HG03060 (cell line): ENCODE data around the gene STXBP1.
A peak's percentile ranks its signal among the peaks of the same experiment; 100 is the strongest.

Experiments used
- ATAC-seq: cut with Tn5 transposase; IDR thresholded peaks from one replicate; pipeline ENCODE4 v1.9.1; 2021; ENCODE audit warnings: low read depth, moderate number of reproducible peaks; ENCODE audit not compliant: unreplicated experiment

The STXBP1 gene

DNA sequence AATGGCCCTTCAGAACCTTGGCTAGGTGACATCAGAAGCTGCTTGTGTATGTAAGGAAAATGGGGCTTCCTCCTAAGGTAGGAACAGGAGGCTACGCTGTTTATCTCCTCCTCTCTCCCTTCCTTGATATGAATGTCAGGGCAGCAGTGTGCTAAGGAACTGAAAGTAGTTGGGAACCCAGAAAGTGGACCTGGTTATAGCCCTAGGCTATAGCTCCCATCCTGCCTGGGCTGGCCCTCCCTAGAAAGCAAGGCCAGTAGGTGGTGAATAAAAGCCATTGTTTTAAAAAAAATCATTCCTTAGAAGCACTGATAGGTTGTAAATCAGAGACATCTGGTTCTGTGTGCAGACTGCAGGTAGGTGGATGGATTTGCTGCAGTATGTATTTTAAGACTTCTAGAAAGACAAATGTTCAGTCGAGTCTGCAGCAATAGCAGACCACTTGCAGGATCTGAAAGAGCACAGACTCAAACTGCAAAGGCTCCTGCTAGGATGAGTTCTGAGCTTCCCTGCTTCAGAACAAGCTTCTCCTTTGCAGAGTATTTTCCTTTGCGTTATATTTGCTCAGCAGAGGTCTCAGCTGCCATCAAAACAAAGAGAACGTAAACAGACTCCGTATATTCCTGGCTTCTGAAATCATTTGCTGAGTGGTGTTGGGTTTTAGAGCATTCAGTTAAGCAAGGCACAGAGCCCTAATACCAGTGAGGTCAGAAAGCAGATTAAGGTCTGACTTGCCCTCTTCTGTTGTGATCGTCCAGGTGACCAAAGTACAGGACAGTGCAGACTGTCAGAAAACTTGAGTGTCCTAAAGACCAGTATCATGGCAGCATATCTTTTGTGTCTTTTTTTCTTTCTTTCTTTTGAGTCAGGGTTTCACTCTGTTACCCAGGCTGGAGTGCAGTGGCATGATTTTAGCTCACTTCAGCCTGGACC is 74.7 kb downstream of the STXBP1 start:
- no peak for ATAC-seq

DNA sequence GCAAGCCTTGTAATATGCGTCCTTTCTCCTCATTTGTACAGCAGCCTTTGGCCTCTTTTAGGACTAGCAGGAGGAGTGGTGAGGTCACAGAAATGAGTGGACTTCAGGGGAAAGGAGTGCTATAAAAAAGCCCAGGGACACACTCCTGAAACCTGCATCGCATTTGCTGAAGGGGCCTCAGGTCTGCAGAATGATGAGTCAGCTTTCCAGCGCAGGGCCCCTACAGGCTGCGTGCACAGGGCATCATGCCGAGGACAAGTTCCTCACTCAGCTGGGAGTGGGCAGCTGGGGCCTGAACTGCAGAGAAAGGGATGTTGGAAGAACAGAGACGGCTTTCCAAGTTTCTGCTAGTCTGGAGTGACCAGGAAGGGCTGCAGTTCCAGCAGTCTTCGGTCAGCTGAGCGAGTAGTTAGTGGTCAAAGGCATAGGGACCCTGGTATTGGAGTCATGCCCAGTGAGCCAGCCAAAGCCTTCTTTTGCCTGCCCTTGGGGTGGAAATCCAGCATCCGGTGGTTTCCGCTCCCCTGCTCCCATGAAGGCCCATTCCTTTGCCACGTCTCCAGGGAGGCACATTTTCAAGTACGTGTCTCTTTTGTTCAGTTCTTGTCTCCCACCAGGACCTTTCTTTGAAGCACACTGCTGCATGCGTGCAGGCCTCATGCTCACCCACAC is 77.4 kb downstream of the STXBP1 start:
- ATAC-seq, result no peak

DNA sequence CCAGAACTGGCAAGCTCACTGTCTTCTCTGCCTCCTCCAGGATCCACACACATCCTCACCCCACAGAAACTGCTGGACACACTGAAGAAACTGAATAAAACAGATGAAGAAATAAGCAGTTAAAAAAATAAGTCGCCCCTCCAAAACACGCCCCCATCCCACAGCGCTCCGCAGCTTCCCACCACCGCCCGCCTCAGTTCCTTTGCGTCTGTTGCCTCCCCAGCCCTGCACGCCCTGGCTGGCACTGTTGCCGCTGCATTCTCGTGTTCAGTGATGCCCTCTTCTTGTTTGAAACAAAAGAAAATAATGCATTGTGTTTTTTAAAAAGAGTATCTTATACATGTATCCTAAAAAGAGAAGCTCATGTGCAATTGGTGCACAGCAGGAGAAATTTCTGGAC is 78.7 kb downstream of the STXBP1 start:
- ATAC-seq, result no peak

DNA sequence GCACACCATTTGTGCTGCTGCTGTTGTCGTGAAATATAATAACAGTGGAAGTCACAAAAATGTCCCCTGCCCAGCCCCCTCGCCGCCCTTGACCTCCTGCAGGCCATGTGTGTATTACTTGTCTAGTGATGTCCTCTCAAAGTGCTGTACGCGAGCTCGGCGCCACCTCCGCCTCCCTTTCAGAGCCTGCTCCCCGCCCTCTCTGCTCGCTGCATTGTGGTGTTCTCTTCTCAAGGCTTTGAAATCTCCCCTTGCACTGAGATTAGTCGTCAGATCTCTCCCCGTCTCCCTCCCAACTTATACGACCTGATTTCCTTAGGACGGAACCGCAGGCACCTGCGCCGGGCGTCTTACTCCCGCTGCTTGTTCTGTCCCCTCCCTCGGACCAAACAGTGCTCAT is 80.0 kb downstream of the STXBP1 start:
- no peak for ATAC-seq

DNA sequence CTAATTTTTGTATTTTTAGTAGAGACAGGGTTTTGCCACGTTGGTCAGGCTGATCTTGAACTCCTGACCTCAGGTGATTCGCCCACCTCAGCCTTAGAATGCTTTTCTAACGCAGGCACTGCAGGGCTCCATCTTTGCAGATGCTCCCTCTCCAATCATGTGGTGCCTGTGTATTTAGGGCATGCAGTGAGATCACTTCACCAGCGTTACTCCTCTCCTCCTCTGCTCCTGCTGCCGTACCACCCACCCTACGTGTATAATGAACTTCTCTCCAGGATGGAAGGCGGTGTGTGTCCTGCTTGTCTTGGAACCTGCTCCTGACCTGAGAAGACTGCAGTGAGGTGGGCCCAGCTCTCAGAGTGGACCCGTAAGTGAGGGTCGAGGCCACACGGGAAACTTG is 81.1 kb downstream of the STXBP1 start:
- ATAC-seq, result no peak

DNA sequence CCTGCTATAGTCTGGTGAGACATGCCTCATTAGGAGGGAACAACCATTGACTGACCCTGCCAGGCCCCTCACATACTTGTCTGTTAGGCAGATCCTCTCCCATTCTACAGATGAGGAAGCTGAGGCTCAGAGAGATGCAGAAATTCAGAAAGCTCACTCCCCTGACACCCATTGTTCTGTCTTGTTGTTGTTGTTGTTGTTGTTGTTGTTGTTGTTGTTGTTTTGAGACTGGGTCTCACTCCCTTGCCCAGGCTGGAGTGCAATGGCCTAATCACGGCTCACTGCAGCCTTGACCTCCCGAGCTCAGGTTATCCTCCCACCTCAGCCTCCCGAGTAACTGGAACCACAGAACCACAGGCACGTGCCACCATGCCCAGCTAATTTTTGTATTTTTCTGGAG is 81.6 kb downstream of the STXBP1 start:
- ATAC-seq, result no peak

DNA sequence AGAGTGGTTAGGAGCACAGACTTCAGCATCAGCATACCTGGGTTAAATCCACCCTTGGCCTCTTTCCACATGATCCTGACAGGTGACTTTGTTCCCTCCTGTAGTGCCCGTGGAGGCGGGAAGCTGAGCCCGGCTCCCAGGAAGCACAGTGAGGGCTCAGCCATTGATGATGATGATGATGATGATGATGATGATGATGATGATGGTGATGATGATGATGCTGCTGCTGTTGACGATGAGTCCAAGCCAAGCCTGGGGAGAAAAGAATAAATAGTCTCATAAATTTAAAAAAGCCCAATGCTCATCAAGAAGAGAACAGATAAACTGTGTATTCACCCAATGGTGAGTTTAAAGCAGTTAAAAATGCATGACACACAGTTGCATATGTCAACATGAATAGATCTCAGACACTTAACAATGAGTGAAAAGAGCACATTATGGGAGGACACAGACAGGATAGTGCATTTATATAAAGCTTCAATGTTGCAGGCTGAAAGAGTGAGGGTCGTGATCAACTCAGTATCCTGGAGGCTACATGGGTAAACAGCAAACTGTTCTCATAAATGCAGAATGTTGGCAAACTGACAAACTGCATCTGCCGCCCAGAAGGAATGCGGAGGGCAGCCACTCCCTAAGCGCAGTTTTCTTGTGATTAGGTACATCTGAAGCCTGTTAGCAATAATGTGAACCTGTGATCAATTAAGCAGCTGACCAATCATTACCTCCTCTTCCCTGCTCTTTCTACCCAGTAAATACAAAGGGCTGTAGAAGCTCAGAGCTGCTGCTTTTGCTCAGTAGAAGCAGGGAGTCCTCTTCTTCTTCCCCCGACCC is 83.0 kb downstream of the STXBP1 start:
- ATAC-seq, result no peak

DNA sequence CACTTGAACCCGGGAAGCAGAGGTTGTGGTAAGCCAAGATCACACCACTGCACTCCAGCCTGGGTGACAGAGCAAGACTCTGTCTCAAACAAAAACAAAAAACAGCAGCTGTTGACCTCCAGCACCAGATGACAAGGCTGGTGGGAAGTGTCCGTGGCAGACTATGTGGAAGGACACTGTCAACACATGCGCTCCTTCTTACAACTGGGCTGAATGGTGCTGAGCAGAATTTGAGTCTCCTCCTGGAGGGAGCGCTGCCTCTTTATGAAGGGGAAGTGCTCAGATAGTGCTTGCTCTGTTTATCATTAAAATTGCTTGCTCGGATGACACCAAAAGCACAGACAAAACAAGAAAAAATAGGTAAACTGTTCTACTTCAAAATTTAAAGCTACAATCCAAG is 85.5 kb downstream of the STXBP1 start:
- ATAC-seq, result no peak

DNA sequence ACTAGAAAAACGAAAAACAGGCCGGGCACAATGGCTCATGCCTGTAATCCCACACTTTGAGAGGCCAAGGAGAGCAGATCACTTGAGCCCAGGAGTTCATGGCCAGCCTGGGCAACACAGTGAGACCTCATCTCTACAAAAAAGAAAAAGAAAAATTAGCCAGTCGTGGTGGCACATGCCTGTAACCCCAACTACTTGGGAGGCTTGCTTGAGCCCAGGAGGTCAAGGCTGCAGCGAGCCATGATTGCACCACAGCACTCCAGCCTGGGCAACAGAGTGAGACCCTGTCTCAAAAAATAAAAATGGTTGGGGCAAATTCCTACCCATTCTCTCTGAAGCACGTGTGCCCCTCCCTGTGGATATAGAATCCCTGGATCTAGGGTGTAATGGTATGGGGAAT is 86.3 kb downstream of the STXBP1 start:
- ATAC-seq, result no peak

DNA sequence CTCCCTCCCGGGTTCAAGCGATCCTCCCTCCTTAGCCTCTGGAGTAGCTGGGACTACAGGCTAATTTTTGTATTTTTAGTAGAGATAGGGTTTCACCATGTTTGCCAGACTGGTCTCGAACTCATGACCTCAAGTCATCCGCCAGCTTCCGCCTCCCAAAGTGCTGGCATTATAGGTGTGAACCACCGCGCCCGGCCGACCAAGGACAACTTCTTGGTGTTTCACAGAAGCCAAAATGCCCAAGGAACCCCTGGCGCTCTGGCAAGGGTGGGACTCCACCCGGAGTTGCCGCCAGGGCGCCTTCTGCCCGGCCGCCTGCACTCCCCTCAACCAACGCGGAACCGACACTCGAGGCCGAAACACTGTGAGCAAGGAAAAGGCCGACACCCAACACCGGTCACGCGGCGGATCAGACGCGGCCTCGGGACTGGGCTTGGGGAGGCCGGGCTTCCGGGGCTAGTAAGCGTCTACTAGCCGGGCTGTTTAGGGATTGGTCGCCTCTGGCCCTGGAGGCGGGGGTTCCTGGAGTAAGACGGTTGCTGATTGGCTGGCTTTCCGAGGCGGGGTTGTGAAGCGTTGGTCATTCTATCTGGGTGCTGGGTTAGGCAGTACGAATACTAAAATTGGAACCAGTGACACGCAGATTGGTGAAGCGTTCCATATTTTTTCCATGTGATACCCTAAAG is 87.1 kb downstream of the STXBP1 start:
- ATAC-seq, result peak; percentile 76

DNA sequence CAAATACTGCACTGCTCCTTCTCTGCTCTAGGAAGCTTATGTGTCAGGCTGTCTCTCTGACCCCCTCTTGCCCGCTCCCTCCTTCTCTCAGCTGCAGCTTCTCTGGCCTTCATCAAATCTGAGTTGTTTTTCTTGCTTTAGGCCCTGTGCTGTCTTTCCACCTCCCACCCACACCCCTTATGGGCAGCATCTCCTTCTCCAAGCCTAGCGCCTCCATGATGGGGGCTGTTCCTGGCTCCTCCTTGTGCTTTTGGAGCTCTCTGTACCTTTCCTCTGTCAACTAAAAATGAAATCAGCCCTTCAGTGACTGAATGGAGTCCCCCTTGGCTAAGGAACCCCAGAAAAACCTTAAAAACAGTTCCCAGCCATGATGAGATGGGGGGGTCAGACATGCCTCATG is 88.1 kb downstream of the STXBP1 start:
- ATAC-seq, result no peak

DNA sequence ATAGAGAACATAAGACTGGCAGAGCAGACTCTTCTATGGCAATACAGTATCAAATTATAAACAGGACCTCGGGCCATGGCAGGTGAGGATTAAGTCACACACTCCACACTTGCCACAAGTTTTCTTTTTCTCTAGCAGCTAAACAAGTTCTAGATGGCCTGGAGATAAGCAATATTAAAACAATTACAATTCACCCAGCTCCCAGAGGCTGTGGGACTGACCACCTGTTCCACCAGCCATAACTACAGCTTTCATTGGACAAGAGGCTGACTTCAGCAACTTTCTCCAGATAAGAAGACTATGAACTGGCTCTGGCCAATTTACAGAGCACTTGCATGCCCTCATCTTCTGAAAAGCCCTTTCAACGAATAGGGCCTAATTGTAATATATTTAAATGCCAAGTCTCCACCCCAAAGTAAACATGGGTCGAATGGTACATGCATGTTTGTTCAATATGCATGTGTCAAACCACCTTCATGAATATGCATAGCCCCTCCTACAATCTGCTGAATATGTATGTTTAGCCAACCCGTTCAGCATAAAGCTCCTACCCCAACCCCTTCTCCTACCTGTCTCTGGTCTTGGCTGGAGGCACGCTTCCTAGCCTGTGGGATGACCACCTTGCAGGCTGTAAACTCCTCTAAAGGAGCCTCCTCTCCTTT is 88.6 kb downstream of the STXBP1 start:
- ATAC-seq, result no peak

DNA sequence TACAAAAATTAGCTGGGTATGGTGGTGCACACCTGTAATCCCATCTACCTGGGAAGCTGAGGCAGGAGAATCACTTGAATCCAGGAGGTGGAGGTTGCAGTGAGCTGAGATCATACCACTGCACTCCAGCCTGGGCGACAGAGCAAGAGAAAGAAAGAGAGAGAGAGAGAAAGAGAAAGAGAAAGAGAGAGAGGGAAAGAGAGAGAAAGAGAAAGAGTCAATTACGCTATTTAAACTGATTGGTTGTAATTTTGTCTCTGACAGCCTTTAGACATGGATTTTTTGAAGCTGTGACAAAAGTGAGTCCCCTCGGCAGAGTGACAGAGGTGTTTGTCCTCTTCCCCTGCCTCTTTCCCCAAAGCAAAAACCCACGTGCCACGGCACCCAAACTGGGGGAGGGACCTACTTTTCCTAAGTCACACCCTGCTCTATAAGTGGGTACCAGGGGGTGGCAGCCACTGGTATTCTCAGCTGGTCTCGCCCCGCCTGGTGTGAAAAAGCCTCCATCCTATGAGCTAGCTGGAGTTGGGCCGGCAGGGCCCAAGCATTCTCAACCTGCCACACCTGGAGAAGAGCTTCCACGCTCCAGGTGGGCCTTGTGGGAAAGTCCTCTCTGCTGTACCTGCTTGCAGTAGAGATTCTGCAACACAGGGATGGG is 91.3 kb downstream of the STXBP1 start:
- no peak for ATAC-seq

DNA sequence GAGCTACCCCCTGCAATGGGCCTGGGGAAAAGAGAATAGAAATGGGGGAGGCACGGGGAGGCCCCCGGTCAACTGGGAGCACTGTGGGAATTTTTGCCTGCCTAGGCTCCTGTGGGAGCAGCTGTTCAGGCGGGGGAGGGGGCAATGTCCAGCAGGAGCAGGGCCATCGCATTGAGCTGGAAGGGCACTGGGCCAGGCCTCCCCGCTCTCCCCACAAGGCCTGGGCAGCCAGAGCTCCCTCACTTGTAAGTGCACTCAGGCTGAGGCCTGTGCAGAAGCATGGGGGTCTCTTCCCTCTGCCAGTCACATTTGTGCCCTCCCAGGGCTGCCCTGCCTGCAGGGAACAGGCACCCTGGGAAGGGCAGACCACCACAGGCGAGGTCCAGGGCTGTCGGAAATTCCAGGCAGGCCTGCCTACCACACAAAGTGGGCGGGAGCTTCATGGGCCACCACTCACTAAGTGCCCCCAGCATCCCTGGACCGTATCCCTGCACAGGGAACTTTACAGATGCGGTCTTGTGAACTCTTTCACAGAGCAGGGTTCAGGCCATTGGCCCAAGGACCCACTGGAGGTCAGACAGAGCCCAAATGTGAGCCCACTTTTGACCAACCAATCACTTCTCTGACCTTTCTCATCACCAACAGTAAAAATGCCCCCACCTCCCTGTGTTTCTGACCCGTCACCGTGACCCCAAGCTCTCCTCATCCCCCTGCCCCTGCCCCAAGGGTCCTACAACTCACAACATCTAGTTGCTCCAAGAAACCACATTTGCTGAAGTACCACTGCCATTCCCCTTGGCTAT is 93.7 kb downstream of the STXBP1 start:
- ATAC-seq, result no peak

DNA sequence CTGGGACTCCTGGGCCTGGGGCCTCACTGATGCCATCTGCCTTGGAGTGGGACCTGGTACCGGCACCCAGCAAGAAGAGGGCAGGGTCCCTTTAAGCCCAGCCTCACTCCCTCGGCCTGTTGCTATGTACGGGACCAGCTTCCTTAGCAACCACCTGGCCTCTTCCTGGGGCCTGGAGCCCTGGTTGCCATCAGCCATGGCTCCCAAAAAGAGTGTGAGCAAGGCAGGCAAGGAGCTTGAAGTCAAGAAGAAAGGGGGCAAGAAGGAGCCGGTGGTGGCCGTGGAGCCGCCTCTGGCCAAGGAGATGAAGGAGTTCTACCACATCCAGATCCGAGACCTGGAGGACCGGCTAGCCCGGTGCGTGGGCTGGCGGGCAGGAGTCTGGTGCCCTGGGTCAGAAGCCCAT is 94.8 kb downstream of the STXBP1 start, which contains the start of gene CFAP157:
Gene CFAP157, plus strand, starts transcription at position 153 of the 406 bp plus-strand sequence. Its CDS starts 44 bp downstream, at position 197.
- no peak for ATAC-seq

DNA sequence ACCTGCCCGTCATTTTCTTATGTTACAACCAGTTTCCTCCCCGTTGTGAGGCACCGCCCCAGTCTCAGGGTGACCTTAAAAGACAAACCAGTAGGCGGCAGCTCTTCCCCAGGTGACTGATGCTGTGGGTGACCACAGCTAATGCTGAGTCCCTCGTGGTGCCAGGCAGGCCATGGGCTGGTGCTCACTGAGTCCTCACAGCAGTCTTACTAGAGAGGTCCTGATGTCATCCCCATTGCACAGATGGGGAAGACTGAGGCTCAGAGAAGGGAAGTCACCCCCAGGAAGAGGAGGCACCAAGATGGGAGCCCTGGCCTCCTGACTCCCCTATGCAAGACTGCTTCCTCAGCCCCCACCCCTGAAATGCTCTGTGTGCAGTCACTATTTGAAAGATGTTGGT is 95.7 kb downstream of the STXBP1 start:
- ATAC-seq, result peak; percentile 60

DNA sequence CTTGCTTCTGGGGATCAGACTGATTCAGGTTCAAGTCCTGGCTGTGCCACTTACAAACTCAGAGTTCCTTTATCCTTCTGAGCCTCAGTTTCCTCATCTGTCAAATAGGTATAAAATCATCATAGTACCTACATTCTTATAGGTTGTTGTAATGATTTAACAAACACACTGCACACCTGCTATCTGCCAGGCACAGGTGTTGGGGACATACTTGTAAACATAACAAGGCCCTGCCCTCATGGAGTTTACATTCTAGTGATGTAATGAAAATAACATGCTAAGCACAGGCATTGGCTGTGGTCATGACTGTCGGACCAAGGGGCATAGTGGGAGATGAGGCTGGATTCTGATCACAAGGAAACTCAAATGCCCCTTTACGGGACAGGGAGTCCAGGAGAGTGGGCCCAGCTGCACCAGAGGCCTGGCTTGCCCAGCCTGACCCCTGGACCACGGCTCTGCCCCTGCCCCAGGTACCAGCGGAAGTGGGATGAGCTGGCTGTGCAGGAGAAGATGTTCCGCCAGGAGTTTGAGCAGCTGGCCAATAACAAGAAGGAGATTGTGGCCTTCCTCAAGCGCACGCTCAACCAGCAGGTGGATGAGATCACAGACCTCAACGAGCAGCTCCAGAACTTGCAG is 97.0 kb downstream of the STXBP1 start:
- ATAC-seq, result no peak

DNA sequence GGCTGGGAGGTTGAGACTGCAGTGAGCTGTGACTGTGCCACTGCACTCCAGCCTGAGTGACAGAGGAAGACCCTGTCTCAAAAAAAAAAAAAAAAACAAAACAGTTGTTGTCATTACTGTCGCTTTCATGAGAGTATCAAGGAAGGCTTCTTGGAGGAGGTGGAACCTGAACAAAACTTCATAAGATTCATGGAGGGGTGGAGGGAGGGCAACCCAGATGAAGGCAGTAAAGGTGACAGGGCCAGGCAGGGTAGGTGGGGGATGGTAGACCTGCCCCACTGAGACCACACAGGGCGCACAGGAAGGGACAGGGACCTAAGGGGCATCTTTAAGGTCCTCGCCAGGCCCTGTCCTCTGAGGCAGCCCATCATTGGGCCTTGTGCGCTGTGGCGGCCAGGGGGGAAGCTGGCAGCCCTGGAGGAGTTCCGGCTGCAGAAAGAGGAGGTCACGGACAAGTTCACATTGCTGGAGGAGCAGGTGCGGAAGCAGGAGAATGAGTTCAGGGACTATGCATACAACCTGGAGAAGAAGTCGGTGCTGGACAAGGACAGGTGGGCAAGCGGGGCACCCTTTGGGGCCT is 98.2 kb downstream of the STXBP1 start:
- no peak for ATAC-seq
